ENCODE measurements around the gene CEMIP. TPM values are rescaled to one million over a fixed set of nuclear protein-coding genes. Genes with fewer than 3 reads are reported as not detected.

CEMIP gene
- total and polyA plus RNA-seq, 2 of the 8 experiments (the other 6 are each of a cell fraction or from before 2014, with no cell fraction given) = 0.11 to 0.60 TPM

DNA sequence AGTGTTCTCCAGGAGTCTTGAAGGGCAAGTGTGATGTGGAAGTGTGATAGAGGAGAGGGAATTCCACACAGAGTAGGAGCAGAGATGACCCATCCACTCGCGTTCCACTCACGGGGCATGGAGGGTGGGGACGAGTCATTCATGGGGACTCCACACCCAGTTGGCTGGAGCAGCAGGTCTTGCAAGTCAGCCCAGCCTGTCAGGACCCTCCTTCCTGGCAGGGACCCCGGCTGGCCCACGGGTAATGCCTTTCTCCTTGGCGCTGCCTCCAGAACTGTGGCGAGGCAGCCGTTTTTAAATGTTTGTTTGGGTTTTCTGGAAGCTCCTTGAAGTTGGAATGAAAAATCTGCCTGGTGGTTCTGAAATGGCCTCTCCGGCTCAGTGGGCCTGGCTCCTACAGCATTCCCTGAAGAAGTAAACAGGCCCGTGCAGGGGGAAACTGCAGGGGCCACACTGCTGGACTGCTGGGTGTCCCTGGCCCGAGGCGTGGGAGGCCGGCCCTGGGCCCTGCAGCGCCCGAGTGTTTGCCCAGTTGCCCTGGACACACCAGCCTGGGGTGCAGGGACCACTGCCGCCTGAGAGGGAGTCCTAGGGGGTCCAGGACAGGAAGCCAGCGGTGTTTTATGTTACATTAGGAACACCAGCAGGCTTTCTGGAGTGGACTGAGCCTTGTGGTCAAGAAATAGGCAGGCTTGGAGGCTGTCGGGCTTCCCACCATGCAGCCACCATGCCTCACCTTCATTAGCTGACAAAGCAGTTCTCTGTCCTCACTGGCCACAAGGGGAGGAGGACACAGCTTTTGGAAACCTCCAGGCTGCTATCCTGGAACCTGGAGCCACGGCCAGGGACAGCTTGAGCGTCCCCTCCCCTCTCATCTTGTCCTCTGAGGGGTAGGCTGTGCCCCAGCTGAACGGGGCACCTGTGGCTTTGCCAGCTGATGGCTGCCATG lies 61.3 kb downstream of the CEMIP start (continued):
- TF ChIP-seq KDM5A (IDR thresholded peaks at IDR 0.05; ENCODE audit: low read length) (no peak), KDM1A (IDR thresholded peaks at IDR 0.05; ENCODE audit: borderline replicate concordance, low read length) (no peak), PHF8 (conservative IDR thresholded peaks at IDR 0.05; ENCODE audit: low read depth, low read length) (no peak), CEBPB (IDR thresholded peaks at IDR 0.05; ENCODE audit: low read depth, low read length) (no peak), MAFK (IDR thresholded peaks at IDR 0.05; ENCODE audit: low read depth, low read length) (no peak)
